ENCODE data around the gene STX16.

- TF ChIP-seq POLR2A (IDR thresholded peaks at IDR 0.05; ENCODE audit: low read length): no peak
- TF ChIP-seq GATA1 (IDR thresholded peaks at IDR 0.05; ENCODE audit: low read depth, low read length): no peak
These were observed 65.6 kb downstream of the STX16 start for GRCh38 chr20:58716476-58717277.
